ENCODE measurements around the gene CPSF4L. TPM values are rescaled to one million over a fixed set of nuclear protein-coding genes. Genes with fewer than 3 reads are reported as not detected.

The CPSF4L gene
- polyA plus RNA-seq, 4 donors = 0.15 TPM; not detected in 3

GRCh38 chr17:73285603-73285908, 23.9 kb upstream of the CPSF4L start:
- 68 to 81% (median 78%) methylated on average over 12 to 15 of the region's 15 CpGs for WGBS, 3 donors
- peaks cover 0 to 32% (median 7%) of the 10 kb centered on the region in 3 donors for H3K4me1 ChIP-seq (ENCODE audit: control insufficient read depth in 3 of 3, insufficient read depth in 2 of 3, low read depth in 1 of 3, low read length in 2 of 3)
- peaks cover 0 to 82% (median 9%) of the 10 kb centered on the region in 3 donors for H3K36me3 ChIP-seq (ENCODE audit: control insufficient read depth in 3 of 3, insufficient read depth in 2 of 3, low read depth in 1 of 3, low read length in 3 of 3)
- no peak overlapping the region for H3K4me3 ChIP-seq (ENCODE audit: low read depth in 1 of 3, low read length in 3 of 3)
- FAIRE-seq (no peak), DNase-seq (no peak)
- H3K9me3 ChIP-seq (ENCODE audit: control insufficient read depth in 2 of 2, insufficient read depth in 1 of 2, low read depth in 1 of 2, low read length in 1 of 2) = no peaks in the 10 kb centered on the region
- no peaks in the 10 kb centered on the region for H3K27me3 ChIP-seq (ENCODE audit: control insufficient read depth in 3 of 3, insufficient read depth in 3 of 3, low read length in 3 of 3)
- H3K27ac ChIP-seq (ENCODE audit: low read depth in 1 of 3, low read length in 2 of 3) = no peak overlapping the region

DNA sequence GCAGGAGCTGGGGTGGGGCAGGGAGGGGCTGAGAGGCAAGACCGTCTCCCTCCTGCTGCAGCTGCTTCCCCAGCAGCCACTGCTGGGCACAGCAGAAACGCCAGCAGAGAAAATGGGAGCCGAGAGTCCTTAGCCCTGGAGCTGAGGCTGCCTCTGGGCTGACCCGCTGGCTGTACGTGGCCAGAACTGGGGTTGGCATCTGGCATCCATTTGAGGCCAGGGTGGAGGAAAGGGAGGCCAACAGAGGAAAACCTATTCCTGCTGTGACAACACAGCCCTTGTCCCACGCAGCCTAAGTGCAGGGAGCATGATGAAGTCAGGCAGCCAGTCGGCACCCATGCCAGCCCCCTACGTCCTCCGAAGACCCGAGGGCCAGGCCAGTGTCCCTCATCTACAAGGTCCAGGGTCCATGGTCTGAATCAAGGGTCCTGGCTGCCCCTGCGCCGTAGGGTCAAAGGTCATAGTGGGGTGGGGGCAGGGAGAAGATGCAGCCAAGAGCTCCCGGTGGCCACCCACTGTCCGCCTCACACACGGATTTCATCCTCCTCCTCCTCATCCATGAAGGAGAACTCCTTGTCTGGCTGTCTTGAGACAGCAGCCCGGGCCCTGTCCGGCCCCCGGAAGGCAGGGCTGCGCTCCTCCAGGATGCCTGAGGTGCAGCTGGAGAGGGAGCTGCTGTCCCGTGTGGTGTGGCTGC, 23.4 kb upstream of the CPSF4L start:
- WGBS, 3 donors = 66 to 79% (median 67%) methylated on average over 19 to 20 of the region's 20 CpGs
- H3K4me1 ChIP-seq (ENCODE audit: control insufficient read depth in 3 of 3, insufficient read depth in 2 of 3, low read depth in 1 of 3, low read length in 2 of 3) = peaks cover 0 to 27% (median 3%) of the 10 kb centered on the region in 3 donors

GRCh38 chr17:73284354-73284753, 22.7 kb upstream of the CPSF4L start:
- FAIRE-seq (no peak), DNase-seq (no peak)
- Histone ChIP-seq H3K36me3 (ENCODE audit: control insufficient read depth in 3 of 3, insufficient read depth in 2 of 3, low read depth in 1 of 3, low read length in 3 of 3) (peaks cover 0 to 83% (median 9%) of the 10 kb centered on the region in 3 donors), H3K9me3 (ENCODE audit: control insufficient read depth in 2 of 2, insufficient read depth in 1 of 2, low read depth in 1 of 2, low read length in 1 of 2) (no peaks in the 10 kb centered on the region), H3K4me1 (ENCODE audit: control insufficient read depth in 3 of 3, insufficient read depth in 2 of 3, low read depth in 1 of 3, low read length in 2 of 3) (peaks cover 0 to 20% (median 3%) of the 10 kb centered on the region in 3 donors), H3K27me3 (ENCODE audit: control insufficient read depth in 3 of 3, insufficient read depth in 3 of 3, low read length in 3 of 3) (no peaks in the 10 kb centered on the region), H3K4me3 (ENCODE audit: low read depth in 1 of 3, low read length in 3 of 3) (no peak overlapping the region), H3K27ac (ENCODE audit: low read depth in 1 of 3, low read length in 2 of 3) (no peak overlapping the region)
- WGBS, 3 donors = 72 to 84% (median 81%) methylated on average over 8 of the region's 8 CpGs

More for the DNA sequence above, 23.4 kb upstream of the CPSF4L start:
- no peak for FAIRE-seq
- DNase-seq = no peak
- H3K4me3 ChIP-seq (ENCODE audit: low read depth in 1 of 3, low read length in 3 of 3) = no peak overlapping the region
- peaks cover 0 to 82% (median 9%) of the 10 kb centered on the region in 3 donors for H3K36me3 ChIP-seq (ENCODE audit: control insufficient read depth in 3 of 3, insufficient read depth in 2 of 3, low read depth in 1 of 3, low read length in 3 of 3)
- H3K27me3 ChIP-seq (ENCODE audit: control insufficient read depth in 3 of 3, insufficient read depth in 3 of 3, low read length in 3 of 3) = no peaks in the 10 kb centered on the region
- no peaks in the 10 kb centered on the region for H3K9me3 ChIP-seq (ENCODE audit: control insufficient read depth in 2 of 2, insufficient read depth in 1 of 2, low read depth in 1 of 2, low read length in 1 of 2)
- no peak overlapping the region for H3K27ac ChIP-seq (ENCODE audit: low read depth in 1 of 3, low read length in 2 of 3)

DNA sequence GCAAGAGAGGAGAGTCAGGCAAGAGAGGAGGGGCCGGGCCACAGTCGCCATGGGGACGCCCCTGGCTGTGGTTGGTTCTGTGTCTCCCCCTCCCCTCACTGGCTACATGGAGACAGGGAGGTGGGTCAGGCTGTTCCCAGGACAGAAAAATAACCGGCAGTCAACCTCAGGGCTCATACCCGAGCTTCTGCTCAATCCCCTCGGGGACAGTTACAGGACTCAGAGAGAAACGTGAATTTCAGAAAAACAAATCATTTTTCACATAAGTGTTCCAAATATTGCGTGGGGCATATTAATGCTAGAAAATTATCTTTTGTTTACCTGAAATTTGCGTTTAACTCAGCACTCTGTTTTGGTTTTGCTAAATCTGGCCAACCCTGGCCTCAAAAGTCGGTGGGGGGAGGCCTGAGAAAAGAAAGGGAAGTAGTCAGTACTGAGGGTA, 22.2 kb upstream of the CPSF4L start:
- DNase-seq (no peak), FAIRE-seq (no peak)
- H3K27me3 ChIP-seq (ENCODE audit: control insufficient read depth in 3 of 3, insufficient read depth in 3 of 3, low read length in 3 of 3) = no peaks in the 10 kb centered on the region
- H3K9me3 ChIP-seq (ENCODE audit: control insufficient read depth in 2 of 2, insufficient read depth in 1 of 2, low read depth in 1 of 2, low read length in 1 of 2) = no peaks in the 10 kb centered on the region
- H3K27ac ChIP-seq (ENCODE audit: low read depth in 1 of 3, low read length in 2 of 3) = peak overlapping the region in 1 of 3 donors; percentile 17
- peaks cover 0 to 84% (median 9%) of the 10 kb centered on the region in 3 donors for H3K36me3 ChIP-seq (ENCODE audit: control insufficient read depth in 3 of 3, insufficient read depth in 2 of 3, low read depth in 1 of 3, low read length in 3 of 3)
- WGBS, 3 donors = 58 to 75% (median 72%) methylated on average over 10 of the region's 10 CpGs
- peaks cover 0 to 20% (median 3%) of the 10 kb centered on the region in 3 donors for H3K4me1 ChIP-seq (ENCODE audit: control insufficient read depth in 3 of 3, insufficient read depth in 2 of 3, low read depth in 1 of 3, low read length in 2 of 3)
- H3K4me3 ChIP-seq (ENCODE audit: low read depth in 1 of 3, low read length in 3 of 3) = no peak overlapping the region

- 90 to 95% (median 93%) methylated on average over 5 of the region's 5 CpGs for WGBS, 3 donors
- FAIRE-seq (no peak), DNase-seq (no peak)
- Histone ChIP-seq H3K9me3 (ENCODE audit: control insufficient read depth in 2 of 2, insufficient read depth in 1 of 2, low read depth in 1 of 2, low read length in 1 of 2) (no peaks in the 10 kb centered on the region), H3K4me3 (ENCODE audit: low read depth in 1 of 3, low read length in 3 of 3) (no peak overlapping the region), H3K4me1 (ENCODE audit: control insufficient read depth in 3 of 3, insufficient read depth in 2 of 3, low read depth in 1 of 3, low read length in 2 of 3) (peaks cover 0 to 20% (median 3%) of the 10 kb centered on the region in 3 donors), H3K27me3 (ENCODE audit: control insufficient read depth in 3 of 3, insufficient read depth in 3 of 3, low read length in 3 of 3) (no peaks in the 10 kb centered on the region), H3K36me3 (ENCODE audit: control insufficient read depth in 3 of 3, insufficient read depth in 2 of 3, low read depth in 1 of 3, low read length in 3 of 3) (peaks cover 0 to 82% (median 9%) of the 10 kb centered on the region in 3 donors), H3K27ac (ENCODE audit: low read depth in 1 of 3, low read length in 2 of 3) (no peak overlapping the region)
Measured at GRCh38 chr17:73283250-73283649, 21.6 kb upstream of the CPSF4L start.

DNA sequence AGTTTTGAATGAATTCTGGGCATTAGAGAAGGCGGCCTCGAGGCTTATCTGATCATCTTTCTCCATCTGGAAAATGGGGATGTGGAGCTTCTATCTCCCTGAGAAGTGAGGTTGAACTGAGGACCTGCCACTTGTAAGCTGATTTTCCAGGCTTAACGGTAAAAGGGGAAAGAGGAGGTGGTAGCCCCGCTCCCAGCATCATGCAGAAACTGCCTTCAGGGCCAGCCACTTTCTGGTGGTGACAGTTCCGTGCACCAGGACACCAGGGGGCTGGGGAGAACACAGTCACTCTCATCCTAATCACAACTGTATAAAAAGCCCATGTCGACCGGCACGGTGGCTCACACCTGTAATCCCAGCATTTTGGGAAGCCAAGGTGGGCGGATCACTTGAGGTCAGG, 20.9 kb upstream of the CPSF4L start:
- FAIRE-seq = no peak
- peaks cover 0 to 75% (median 9%) of the 10 kb centered on the region in 3 donors for H3K36me3 ChIP-seq (ENCODE audit: control insufficient read depth in 3 of 3, insufficient read depth in 2 of 3, low read depth in 1 of 3, low read length in 3 of 3)

DNA sequence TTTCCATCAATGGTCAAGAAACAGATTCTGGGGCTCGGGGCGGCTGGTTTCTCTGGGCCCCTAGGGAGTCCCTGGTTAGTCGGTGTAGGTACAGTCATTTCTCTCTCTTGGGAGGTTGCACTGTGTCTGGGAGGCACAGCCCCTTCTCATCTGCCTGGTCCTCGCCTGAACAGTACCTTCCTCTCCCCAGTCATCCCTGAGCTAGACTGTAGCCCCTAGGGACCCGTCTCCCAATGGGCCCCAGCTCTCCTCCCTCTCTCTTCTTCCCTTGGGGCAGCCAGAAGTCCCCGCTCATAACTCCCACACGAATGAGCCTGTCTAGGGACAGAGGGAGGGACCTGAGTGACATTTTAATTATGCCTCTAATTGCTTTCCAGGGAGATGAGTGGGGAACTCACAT, 20.2 kb upstream of the CPSF4L start:
- DNase-seq (no peak), FAIRE-seq (no peak)
- Histone ChIP-seq H3K4me3 (ENCODE audit: low read depth in 1 of 3, low read length in 3 of 3) (no peak overlapping the region), H3K27me3 (ENCODE audit: control insufficient read depth in 3 of 3, insufficient read depth in 3 of 3, low read length in 3 of 3) (no peaks in the 10 kb centered on the region), H3K4me1 (ENCODE audit: control insufficient read depth in 3 of 3, insufficient read depth in 2 of 3, low read depth in 1 of 3, low read length in 2 of 3) (peaks cover 0 to 23% (median 3%) of the 10 kb centered on the region in 3 donors), H3K27ac (ENCODE audit: low read depth in 1 of 3, low read length in 2 of 3) (no peak overlapping the region), H3K36me3 (ENCODE audit: control insufficient read depth in 3 of 3, insufficient read depth in 2 of 3, low read depth in 1 of 3, low read length in 3 of 3) (peaks cover 0 to 68% (median 9%) of the 10 kb centered on the region in 3 donors), H3K9me3 (ENCODE audit: control insufficient read depth in 2 of 2, insufficient read depth in 1 of 2, low read depth in 1 of 2, low read length in 1 of 2) (no peaks in the 10 kb centered on the region)
- 67 to 75% (median 75%) methylated on average over 7 of the region's 7 CpGs for WGBS, 3 donors

More for the DNA sequence above, 20.9 kb upstream of the CPSF4L start:
- no peaks in the 10 kb centered on the region for H3K27me3 ChIP-seq (ENCODE audit: control insufficient read depth in 3 of 3, insufficient read depth in 3 of 3, low read length in 3 of 3)
- no peaks in the 10 kb centered on the region for H3K9me3 ChIP-seq (ENCODE audit: control insufficient read depth in 2 of 2, insufficient read depth in 1 of 2, low read depth in 1 of 2, low read length in 1 of 2)
- no peak overlapping the region for H3K27ac ChIP-seq (ENCODE audit: low read depth in 1 of 3, low read length in 2 of 3)
- 79 to 89% (median 83%) methylated on average over 9 of the region's 9 CpGs for WGBS, 3 donors
- peaks cover 0 to 21% (median 3%) of the 10 kb centered on the region in 3 donors for H3K4me1 ChIP-seq (ENCODE audit: control insufficient read depth in 3 of 3, insufficient read depth in 2 of 3, low read depth in 1 of 3, low read length in 2 of 3)
- no peak for DNase-seq
- no peak overlapping the region for H3K4me3 ChIP-seq (ENCODE audit: low read depth in 1 of 3, low read length in 3 of 3)

GRCh38 chr17:73280191-73280590, 18.5 kb upstream of the CPSF4L start:
- no peak overlapping the region for H3K4me3 ChIP-seq (ENCODE audit: low read depth in 1 of 3, low read length in 3 of 3)
- WGBS, 3 donors = 93 to 97% (median 94%) methylated on average over 12 of the region's 12 CpGs
- no peak overlapping the region for H3K27ac ChIP-seq (ENCODE audit: low read depth in 1 of 3, low read length in 2 of 3)
- no peak for FAIRE-seq
- H3K4me1 ChIP-seq (ENCODE audit: control insufficient read depth in 3 of 3, insufficient read depth in 2 of 3, low read depth in 1 of 3, low read length in 2 of 3) = peaks cover 0 to 21% (median 3%) of the 10 kb centered on the region in 3 donors
- no peaks in the 10 kb centered on the region for H3K27me3 ChIP-seq (ENCODE audit: control insufficient read depth in 3 of 3, insufficient read depth in 3 of 3, low read length in 3 of 3)
- H3K9me3 ChIP-seq (ENCODE audit: control insufficient read depth in 2 of 2, insufficient read depth in 1 of 2, low read depth in 1 of 2, low read length in 1 of 2) = no peaks in the 10 kb centered on the region
- DNase-seq = no peak
- peaks cover 0 to 51% (median 2%) of the 10 kb centered on the region in 3 donors for H3K36me3 ChIP-seq (ENCODE audit: control insufficient read depth in 3 of 3, insufficient read depth in 2 of 3, low read depth in 1 of 3, low read length in 3 of 3)
